HepG2 (cell line): ENCODE measurements around the gene ST3GAL2. TPM values are rescaled to one million over a fixed set of nuclear protein-coding genes. Genes with fewer than 3 reads are reported as not detected.
A peak's percentile ranks its signal among the peaks of the same experiment; 100 is the strongest.

Source experiments
- NAIF1 ChIP-seq: sonication (generic); formaldehyde crosslinking; IDR thresholded peaks from 2 replicates; pipeline ENCODE4 v1.5.0; 2020; ENCODE audit warnings: mild to moderate bottlenecking, missing genetic modification reagents, borderline replicate concordance
- ZBTB3 ChIP-seq: sonication (generic); formaldehyde crosslinking; IDR thresholded peaks from 2 replicates; pipeline ENCODE4 v1.4.0; 2020; ENCODE audit warnings: low read depth, mild to moderate bottlenecking, moderate library complexity, missing genetic modification reagents, borderline replicate concordance
- ZFP90 ChIP-seq: sonication (generic); formaldehyde crosslinking; IDR thresholded peaks from 2 replicates; pipeline ENCODE4 v1.8.0; 2022; ENCODE audit warnings: missing genetic modification reagents, mild to moderate bottlenecking, inconsistent platforms, borderline replicate concordance
- ZNF431 ChIP-seq: sonication (generic); formaldehyde crosslinking; IDR thresholded peaks from 2 replicates; pipeline ENCODE4 v1.9.0; 2022; ENCODE audit warnings: missing genetic modification reagents, low read depth, mild to moderate bottlenecking, borderline replicate concordance
- ZNF577 ChIP-seq: sonication (generic); formaldehyde crosslinking; IDR thresholded peaks from 2 replicates; pipeline ENCODE4 v1.4.0; 2020; ENCODE audit warnings: mild to moderate bottlenecking, low read depth, missing genetic modification reagents, borderline replicate concordance
- ZNF761 ChIP-seq: sonication (generic); formaldehyde crosslinking; conservative IDR thresholded peaks from 2 replicates; pipeline ENCODE4 v1.4.0; 2020; ENCODE audit warnings: mild to moderate bottlenecking, missing genetic modification reagents
- ZNF768 ChIP-seq: sonication (generic); formaldehyde crosslinking; IDR thresholded peaks from 2 replicates; pipeline ENCODE4 v1.4.0; 2020; ENCODE audit warnings: missing genetic modification reagents
- polyA plus RNA-seq, 8 experiments: library from polyadenylated mRNA; depleted of rRNA in 3 of 8; stranded (reverse) in 7 of 8; unstranded in 1 of 8; fragments of >200 nt; fragmentation: Illumina TruSeq in 4 of 8; extraction: Trizol in 4 of 8; gene quantifications; 2 replicates each; pipeline versions ENCODE4 v1.2.1 to v1.2.3, GENCODE V29; 2011 to 2016; ENCODE audit warnings: low read depth in 4 of 8, missing spikeins in 1 of 8, mixed read lengths in 1 of 8; ENCODE audit not compliant: insufficient read depth in 1 of 8
- total RNA-seq, 5 experiments: library from RNA; depleted of rRNA; stranded (reverse); fragments of >200 nt; fragmentation: Illumina TruSeq; extraction: Trizol; gene quantifications; 2 replicates each; pipeline ENCODE4 v1.2.3, GENCODE V29; 2016; ENCODE audit warnings: low read depth in 1 of 5
- TF ChIP-seq, protein P1 (sequence below): sonication (generic); formaldehyde crosslinking; IDR thresholded peaks from 2 replicates; pipeline ENCODE4 v1.5.0; 2020; ENCODE audit warnings: mild to moderate bottlenecking, missing genetic modification reagents, borderline replicate concordance
- TF ChIP-seq, protein P2 (sequence below): sonication (generic); formaldehyde crosslinking; IDR thresholded peaks from 2 replicates; pipeline ENCODE4 v1.4.0; 2020; ENCODE audit warnings: mild to moderate bottlenecking, missing genetic modification reagents, borderline replicate concordance
- TF ChIP-seq, protein P3 (sequence below): sonication (generic); formaldehyde crosslinking; IDR thresholded peaks from 2 replicates; pipeline ENCODE4 v1.4.0; 2020; ENCODE audit warnings: low read depth, mild to moderate bottlenecking, missing genetic modification reagents
- TF ChIP-seq, protein P4 (sequence below): sonication (generic); formaldehyde crosslinking; IDR thresholded peaks from 2 replicates; pipeline ENCODE4 v1.5.0; 2020; ENCODE audit warnings: missing genetic modification reagents, mild to moderate bottlenecking, borderline replicate concordance

The ST3GAL2 gene
- total and polyA plus RNA-seq, 2 of the 13 experiments (the other 11 are each of a cell fraction or from before 2014, with no cell fraction given) = 16.3 to 24.9 TPM

DNA sequence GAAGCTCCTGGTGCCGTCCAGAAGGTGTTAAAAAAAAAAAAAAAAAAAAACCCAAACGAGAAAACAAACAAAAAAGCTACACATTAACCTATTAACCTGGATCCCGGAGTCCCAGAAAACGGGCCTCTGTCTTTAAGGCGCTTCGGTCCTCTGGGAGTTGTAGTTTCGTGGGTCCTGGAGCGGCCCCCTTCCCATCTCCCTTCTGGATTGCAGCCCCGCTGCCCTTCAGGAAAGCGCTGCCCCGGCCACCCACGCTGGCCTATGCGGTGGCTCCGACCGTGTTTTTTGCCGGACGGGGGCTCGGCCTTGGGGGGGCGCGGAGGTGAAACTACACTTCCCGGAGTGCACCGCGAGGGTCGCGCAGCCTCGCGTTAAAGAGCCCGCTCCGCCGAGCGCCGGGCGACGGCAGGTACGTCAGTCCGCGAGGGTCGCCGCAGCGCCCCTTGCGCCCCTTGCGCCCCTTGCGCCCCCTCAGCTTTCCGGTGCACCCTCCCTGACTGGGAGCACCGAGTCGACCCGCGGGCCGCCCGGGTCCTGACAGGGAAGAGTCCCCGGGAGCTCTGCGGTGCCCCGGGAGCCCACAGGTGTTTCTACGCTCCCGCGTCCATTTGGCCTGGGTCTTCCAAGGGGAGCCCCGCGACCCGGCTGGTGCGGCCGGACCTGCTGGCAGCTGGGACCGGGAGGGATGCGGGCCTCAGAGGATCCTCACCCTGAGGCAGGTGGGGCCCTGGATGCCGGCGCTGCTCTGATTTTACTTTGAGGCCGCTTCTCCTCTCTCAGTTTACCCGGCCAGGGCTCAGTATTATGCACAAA is 15.5 kb upstream of the ST3GAL2 start, which contains the start of gene FCSK (continued):
- TF ChIP-seq, protein P1, sequence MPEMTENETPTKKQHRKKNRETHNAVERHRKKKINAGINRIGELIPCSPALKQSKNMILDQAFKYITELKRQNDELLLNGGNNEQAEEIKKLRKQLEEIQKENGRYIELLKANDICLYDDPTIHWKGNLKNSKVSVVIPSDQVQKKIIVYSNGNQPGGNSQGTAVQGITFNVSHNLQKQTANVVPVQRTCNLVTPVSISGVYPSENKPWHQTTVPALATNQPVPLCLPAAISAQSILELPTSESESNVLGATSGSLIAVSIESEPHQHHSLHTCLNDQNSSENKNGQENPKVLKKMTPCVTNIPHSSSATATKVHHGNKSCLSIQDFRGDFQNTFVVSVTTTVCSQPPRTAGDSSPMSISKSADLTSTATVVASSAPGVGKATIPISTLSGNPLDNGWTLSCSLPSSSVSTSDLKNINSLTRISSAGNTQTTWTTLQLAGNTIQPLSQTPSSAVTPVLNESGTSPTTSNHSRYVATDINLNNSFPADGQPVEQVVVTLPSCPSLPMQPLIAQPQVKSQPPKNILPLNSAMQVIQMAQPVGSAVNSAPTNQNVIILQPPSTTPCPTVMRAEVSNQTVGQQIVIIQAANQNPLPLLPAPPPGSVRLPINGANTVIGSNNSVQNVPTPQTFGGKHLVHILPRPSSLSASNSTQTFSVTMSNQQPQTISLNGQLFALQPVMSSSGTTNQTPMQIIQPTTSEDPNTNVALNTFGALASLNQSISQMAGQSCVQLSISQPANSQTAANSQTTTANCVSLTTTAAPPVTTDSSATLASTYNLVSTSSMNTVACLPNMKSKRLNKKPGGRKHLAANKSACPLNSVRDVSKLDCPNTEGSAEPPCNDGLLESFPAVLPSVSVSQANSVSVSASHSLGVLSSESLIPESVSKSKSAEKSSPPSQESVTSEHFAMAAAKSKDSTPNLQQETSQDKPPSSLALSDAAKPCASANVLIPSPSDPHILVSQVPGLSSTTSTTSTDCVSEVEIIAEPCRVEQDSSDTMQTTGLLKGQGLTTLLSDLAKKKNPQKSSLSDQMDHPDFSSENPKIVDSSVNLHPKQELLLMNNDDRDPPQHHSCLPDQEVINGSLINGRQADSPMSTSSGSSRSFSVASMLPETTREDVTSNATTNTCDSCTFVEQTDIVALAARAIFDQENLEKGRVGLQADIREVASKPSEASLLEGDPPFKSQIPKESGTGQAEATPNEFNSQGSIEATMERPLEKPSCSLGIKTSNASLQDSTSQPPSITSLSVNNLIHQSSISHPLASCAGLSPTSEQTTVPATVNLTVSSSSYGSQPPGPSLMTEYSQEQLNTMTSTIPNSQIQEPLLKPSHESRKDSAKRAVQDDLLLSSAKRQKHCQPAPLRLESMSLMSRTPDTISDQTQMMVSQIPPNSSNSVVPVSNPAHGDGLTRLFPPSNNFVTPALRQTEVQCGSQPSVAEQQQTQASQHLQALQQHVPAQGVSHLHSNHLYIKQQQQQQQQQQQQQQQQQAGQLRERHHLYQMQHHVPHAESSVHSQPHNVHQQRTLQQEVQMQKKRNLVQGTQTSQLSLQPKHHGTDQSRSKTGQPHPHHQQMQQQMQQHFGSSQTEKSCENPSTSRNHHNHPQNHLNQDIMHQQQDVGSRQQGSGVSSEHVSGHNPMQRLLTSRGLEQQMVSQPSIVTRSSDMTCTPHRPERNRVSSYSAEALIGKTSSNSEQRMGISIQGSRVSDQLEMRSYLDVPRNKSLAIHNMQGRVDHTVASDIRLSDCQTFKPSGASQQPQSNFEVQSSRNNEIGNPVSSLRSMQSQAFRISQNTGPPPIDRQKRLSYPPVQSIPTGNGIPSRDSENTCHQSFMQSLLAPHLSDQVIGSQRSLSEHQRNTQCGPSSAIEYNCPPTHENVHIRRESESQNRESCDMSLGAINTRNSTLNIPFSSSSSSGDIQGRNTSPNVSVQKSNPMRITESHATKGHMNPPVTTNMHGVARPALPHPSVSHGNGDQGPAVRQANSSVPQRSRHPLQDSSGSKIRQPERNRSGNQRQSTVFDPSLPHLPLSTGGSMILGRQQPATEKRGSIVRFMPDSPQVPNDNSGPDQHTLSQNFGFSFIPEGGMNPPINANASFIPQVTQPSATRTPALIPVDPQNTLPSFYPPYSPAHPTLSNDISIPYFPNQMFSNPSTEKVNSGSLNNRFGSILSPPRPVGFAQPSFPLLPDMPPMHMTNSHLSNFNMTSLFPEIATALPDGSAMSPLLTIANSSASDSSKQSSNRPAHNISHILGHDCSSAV (CRISPR knock-in tag) = no peak
- TF ChIP-seq ZNF577 = no peak
- TF ChIP-seq ZNF761 (CRISPR knock-in tag) = peak; percentile 62; the same call in 1 of the 2 replicates
- peak; percentile 84; the same call in 1 of the 2 replicates for TF ChIP-seq ZNF768 (CRISPR knock-in tag)
- TF ChIP-seq ZBTB3 (CRISPR knock-in tag) = 0 out of 2 replicates have a peak, but pooled peaks have one; percentile 48
- peak; percentile 99 for TF ChIP-seq NAIF1
- no peak for TF ChIP-seq ZNF431 (CRISPR knock-in tag)
- TF ChIP-seq, protein P2, sequence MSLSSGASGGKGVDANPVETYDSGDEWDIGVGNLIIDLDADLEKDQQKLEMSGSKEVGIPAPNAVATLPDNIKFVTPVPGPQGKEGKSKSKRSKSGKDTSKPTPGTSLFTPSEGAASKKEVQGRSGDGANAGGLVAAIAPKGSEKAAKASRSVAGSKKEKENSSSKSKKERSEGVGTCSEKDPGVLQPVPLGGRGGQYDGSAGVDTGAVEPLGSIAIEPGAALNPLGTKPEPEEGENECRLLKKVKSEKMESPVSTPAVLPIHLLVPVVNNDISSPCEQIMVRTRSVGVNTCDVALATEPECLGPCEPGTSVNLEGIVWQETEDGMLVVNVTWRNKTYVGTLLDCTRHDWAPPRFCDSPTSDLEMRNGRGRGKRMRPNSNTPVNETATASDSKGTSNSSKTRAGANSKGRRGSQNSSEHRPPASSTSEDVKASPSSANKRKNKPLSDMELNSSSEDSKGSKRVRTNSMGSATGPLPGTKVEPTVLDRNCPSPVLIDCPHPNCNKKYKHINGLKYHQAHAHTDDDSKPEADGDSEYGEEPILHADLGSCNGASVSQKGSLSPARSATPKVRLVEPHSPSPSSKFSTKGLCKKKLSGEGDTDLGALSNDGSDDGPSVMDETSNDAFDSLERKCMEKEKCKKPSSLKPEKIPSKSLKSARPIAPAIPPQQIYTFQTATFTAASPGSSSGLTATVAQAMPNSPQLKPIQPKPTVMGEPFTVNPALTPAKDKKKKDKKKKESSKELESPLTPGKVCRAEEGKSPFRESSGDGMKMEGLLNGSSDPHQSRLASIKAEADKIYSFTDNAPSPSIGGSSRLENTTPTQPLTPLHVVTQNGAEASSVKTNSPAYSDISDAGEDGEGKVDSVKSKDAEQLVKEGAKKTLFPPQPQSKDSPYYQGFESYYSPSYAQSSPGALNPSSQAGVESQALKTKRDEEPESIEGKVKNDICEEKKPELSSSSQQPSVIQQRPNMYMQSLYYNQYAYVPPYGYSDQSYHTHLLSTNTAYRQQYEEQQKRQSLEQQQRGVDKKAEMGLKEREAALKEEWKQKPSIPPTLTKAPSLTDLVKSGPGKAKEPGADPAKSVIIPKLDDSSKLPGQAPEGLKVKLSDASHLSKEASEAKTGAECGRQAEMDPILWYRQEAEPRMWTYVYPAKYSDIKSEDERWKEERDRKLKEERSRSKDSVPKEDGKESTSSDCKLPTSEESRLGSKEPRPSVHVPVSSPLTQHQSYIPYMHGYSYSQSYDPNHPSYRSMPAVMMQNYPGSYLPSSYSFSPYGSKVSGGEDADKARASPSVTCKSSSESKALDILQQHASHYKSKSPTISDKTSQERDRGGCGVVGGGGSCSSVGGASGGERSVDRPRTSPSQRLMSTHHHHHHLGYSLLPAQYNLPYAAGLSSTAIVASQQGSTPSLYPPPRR (CRISPR knock-in tag) = no peak
- TF ChIP-seq, protein P3, sequence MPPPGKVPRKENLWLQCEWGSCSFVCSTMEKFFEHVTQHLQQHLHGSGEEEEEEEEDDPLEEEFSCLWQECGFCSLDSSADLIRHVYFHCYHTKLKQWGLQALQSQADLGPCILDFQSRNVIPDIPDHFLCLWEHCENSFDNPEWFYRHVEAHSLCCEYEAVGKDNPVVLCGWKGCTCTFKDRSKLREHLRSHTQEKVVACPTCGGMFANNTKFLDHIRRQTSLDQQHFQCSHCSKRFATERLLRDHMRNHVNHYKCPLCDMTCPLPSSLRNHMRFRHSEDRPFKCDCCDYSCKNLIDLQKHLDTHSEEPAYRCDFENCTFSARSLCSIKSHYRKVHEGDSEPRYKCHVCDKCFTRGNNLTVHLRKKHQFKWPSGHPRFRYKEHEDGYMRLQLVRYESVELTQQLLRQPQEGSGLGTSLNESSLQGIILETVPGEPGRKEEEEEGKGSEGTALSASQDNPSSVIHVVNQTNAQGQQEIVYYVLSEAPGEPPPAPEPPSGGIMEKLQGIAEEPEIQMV (CRISPR knock-in tag) = peak; percentile 60
- TF ChIP-seq, protein P4, sequence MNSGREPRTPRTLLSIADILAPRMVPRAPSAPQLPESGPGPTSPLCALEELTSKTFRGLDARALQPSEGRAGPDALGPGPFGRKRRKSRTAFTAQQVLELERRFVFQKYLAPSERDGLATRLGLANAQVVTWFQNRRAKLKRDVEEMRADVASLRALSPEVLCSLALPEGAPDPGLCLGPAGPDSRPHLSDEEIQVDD (CRISPR knock-in tag) = no peak
- TF ChIP-seq ZFP90 (CRISPR knock-in tag) = peak; percentile 94
